Neutrophil (primary cell): Measurements from ENCODE around the gene STEAP3.

Source experiments
- H3K27ac ChIP-seq: fragments of 200-600 bp; sonication (generic); 2 replicates; pipeline ENCODE4 v1.5.1; 2016; ENCODE audit warnings: mild to moderate bottlenecking, moderate library complexity
- H3K27me3 ChIP-seq: fragments of 200-600 bp; sonication (generic); 2 replicates; pipeline ENCODE4 v1.6.0; 2016; ENCODE audit warnings: mild to moderate bottlenecking
- H3K36me3 ChIP-seq: fragments of 200-600 bp; sonication (generic); 2 replicates; pipeline ENCODE4 v1.5.1; 2017
- H3K4me1 ChIP-seq, 2 experiments: fragments of 200-600 bp in 1 of 2; sonication (generic) in 1 of 2; 1 replicate in 1 of 2; 2 replicates in 1 of 2; pipeline versions ENCODE4 v1.5.1 to v1.6.1; 2013 to 2016; ENCODE audit warnings: low read depth in 1 of 2, low read length in 1 of 2, mild to moderate bottlenecking in 1 of 2, moderate library complexity in 1 of 2; ENCODE audit not compliant: control insufficient read depth in 1 of 2, insufficient read depth in 1 of 2
- H3K4me3 ChIP-seq, 2 experiments: fragments of 200-600 bp in 1 of 2; sonication (generic) in 1 of 2; 1 replicate in 1 of 2; 2 replicates in 1 of 2; pipeline ENCODE4 v1.5.1; 2013 to 2016; ENCODE audit warnings: low read depth in 1 of 2, low read length in 1 of 2, mild to moderate bottlenecking in 1 of 2, moderate library complexity in 1 of 2
- H3K9me3 ChIP-seq: fragments of 200-600 bp; sonication (generic); 2 replicates; pipeline ENCODE4 v1.5.1; 2016
- CTCF ChIP-seq: fragments of 200-600 bp; sonication (generic); IDR thresholded peaks from 2 replicates; pipeline ENCODE4 v1.5.1; 2016; ENCODE audit warnings: antibody characterized with exemption

Gene STEAP3

GRCh38 chr2:119306196-119306590 lies 82.6 kb downstream of the STEAP3 start:
- TF ChIP-seq CTCF: no peak
- Histone ChIP-seq H3K4me1 (no peaks in the 10 kb centered on the region), H3K27me3 (no peaks in the 10 kb centered on the region), H3K4me3 (no peak overlapping the region), H3K27ac (no peak overlapping the region), H3K36me3 (peaks cover 3% of the 10 kb centered on the region), H3K9me3 (no peaks in the 10 kb centered on the region)

GRCh38 chr2:119307419-119308140 lies 83.9 kb downstream of the STEAP3 start:
- TF ChIP-seq CTCF: no peak
- no peaks in the 10 kb centered on the region for H3K9me3 ChIP-seq

GRCh38 chr2:119308793-119309330 lies 85.2 kb downstream of the STEAP3 start:
- Histone ChIP-seq H3K4me1 (no peaks in the 10 kb centered on the region), H3K9me3 (no peaks in the 10 kb centered on the region), H3K27ac (no peak overlapping the region), H3K27me3 (no peaks in the 10 kb centered on the region), H3K4me3 (no peak overlapping the region), H3K36me3 (peaks cover 7% of the 10 kb centered on the region)
- no peak for TF ChIP-seq CTCF

More at GRCh38 chr2:119307419-119308140, 83.9 kb downstream of the STEAP3 start:
- Histone ChIP-seq H3K4me1 (no peaks in the 10 kb centered on the region), H3K4me3 (no peak overlapping the region), H3K27ac (no peak overlapping the region), H3K36me3 (peaks cover 7% of the 10 kb centered on the region), H3K27me3 (no peaks in the 10 kb centered on the region)

- Histone ChIP-seq H3K36me3 (peaks cover 7% of the 10 kb centered on the region), H3K27ac (no peak overlapping the region), H3K27me3 (no peaks in the 10 kb centered on the region), H3K9me3 (no peaks in the 10 kb centered on the region), H3K4me1 (no peaks in the 10 kb centered on the region), H3K4me3 (no peak overlapping the region)
- TF ChIP-seq CTCF: no peak
Observed at GRCh38 chr2:119311371-119311770, 87.7 kb downstream of the STEAP3 start.

- peaks cover 7% of the 10 kb centered on the region for H3K36me3 ChIP-seq
- no peaks in the 10 kb centered on the region for H3K27me3 ChIP-seq
- no peak for TF ChIP-seq CTCF
Observed at GRCh38 chr2:119311831-119312230, 88.2 kb downstream of the STEAP3 start.

More at GRCh38 chr2:119311831-119312230, 88.2 kb downstream of the STEAP3 start:
- Histone ChIP-seq H3K4me1 (no peaks in the 10 kb centered on the region), H3K4me3 (no peak overlapping the region), H3K27ac (no peak overlapping the region), H3K9me3 (no peaks in the 10 kb centered on the region)
